Parathyroid adenoma (tissue), 2 donors: ENCODE results near the gene TUSC7.

Experiments used
- H2AFZ ChIP-seq: fragments of 300-600 bp; sonication (generic); one replicate; pipeline ENCODE4 v1.7.0; 2017; ENCODE audit warnings: antibody characterized with exemption, mild to moderate bottlenecking
- H3K27ac ChIP-seq: fragments of 300-600 bp; sonication (generic); one replicate; pipeline ENCODE4 v1.7.0; 2017
- H3K27me3 ChIP-seq: fragments of 300-600 bp; sonication (generic); one replicate; pipeline ENCODE4 v1.7.0; 2017; ENCODE audit warnings: low read length; ENCODE audit not compliant: control insufficient read depth, insufficient read depth
- H3K36me3 ChIP-seq: fragments of 300-600 bp; sonication (generic); one replicate; pipeline ENCODE4 v1.7.0; 2017; ENCODE audit warnings: low read length; ENCODE audit not compliant: control insufficient read depth, insufficient read depth
- H3K4me1 ChIP-seq: fragments of 300-600 bp; sonication (generic); one replicate; pipeline ENCODE4 v1.7.0; 2017; ENCODE audit warnings: control low read depth
- H3K4me2 ChIP-seq: fragments of 300-600 bp; sonication (generic); one replicate; pipeline ENCODE4 v1.7.0; 2017; ENCODE audit warnings: low read length
- H3K4me3 ChIP-seq: fragments of 300-600 bp; sonication (generic); one replicate; pipeline ENCODE4 v1.7.0; 2017; ENCODE audit warnings: low read depth, low read length
- H3K79me2 ChIP-seq: fragments of 300-600 bp; sonication (generic); one replicate; pipeline ENCODE4 v1.7.0; 2017; ENCODE audit warnings: control low read depth
- H3K9ac ChIP-seq: fragments of 300-600 bp; sonication (generic); one replicate; pipeline ENCODE4 v1.7.0; 2017; ENCODE audit warnings: mild to moderate bottlenecking
- H3K9me3 ChIP-seq: fragments of 300-600 bp; sonication (generic); one replicate; pipeline ENCODE4 v1.7.0; 2017; ENCODE audit warnings: low read length; ENCODE audit not compliant: control insufficient read depth
- TF ChIP-seq, protein P1 (sequence below): fragments of 300-600 bp; sonication (generic); IDR thresholded peaks from one replicate; pipeline ENCODE4 v1.7.0; 2017; ENCODE audit warnings: antibody characterized with exemption, mild to moderate bottlenecking
- donor health status: primary hyperparathyroidism.

TUSC7 gene

DNA sequence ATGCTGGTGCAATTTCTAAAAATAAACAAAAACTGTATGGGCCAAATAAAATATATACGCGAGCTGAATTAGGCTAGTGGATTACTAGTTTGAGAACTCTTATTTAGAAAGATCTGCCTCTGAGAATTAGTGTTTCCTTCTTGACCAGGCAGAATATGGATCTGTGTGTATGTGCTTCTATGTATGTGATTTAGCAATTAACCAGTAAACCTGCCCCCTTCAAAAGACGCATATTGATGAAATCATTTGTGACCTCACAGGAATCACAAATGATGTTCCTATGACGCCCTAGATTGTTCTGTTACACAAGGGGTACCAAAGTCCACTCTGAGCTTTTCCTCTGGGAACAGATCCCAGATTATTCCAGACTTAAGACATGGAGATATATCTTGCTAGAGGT is at the start of gene TUSC7:
TUSC7 (plus strand) TSS at position 301 of the 400 bp plus-strand sequence.
- H3K4me1 ChIP-seq: no peaks in the 10 kb centered on the region
- no peaks in the 10 kb centered on the region for H3K27me3 ChIP-seq
- no peak within 1 kb of the TSS for H3K9ac ChIP-seq
- no peak within 1 kb of the TSS for H2AFZ ChIP-seq
- no peaks in the 10 kb centered on the region for H3K36me3 ChIP-seq
- H3K27ac ChIP-seq: no peak within 1 kb of the TSS
- no peak within 1 kb of the TSS for H3K4me2 ChIP-seq
- no peaks in the 10 kb centered on the region for H3K79me2 ChIP-seq
- TF ChIP-seq, protein P1, sequence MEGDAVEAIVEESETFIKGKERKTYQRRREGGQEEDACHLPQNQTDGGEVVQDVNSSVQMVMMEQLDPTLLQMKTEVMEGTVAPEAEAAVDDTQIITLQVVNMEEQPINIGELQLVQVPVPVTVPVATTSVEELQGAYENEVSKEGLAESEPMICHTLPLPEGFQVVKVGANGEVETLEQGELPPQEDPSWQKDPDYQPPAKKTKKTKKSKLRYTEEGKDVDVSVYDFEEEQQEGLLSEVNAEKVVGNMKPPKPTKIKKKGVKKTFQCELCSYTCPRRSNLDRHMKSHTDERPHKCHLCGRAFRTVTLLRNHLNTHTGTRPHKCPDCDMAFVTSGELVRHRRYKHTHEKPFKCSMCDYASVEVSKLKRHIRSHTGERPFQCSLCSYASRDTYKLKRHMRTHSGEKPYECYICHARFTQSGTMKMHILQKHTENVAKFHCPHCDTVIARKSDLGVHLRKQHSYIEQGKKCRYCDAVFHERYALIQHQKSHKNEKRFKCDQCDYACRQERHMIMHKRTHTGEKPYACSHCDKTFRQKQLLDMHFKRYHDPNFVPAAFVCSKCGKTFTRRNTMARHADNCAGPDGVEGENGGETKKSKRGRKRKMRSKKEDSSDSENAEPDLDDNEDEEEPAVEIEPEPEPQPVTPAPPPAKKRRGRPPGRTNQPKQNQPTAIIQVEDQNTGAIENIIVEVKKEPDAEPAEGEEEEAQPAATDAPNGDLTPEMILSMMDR: no peak
- no peak within 1 kb of the TSS for H3K4me3 ChIP-seq
- no peaks in the 10 kb centered on the region for H3K9me3 ChIP-seq

DNA sequence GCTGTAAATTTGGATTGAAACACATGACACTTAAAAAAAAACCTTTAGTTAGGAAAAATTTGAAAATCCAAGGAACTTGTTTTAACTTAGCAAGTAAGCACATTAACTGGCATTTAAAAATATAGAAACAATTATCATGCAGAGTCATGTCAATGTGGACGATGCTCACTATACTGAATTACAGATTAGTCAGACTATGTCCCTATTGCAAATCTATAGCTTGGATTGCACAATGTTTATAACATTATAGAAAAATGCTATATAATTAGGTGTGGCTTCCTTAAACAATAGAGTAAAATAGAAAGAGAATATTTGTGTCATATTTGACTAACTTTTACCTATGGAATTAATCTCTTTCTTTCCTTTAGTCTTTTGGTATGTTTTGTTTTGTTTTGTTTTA is 48.4 kb upstream of the TUSC7 start:
- no peaks in the 10 kb centered on the region for H3K79me2 ChIP-seq
- H3K9ac ChIP-seq: no peak overlapping the region
- H3K27ac ChIP-seq: no peak overlapping the region
- H2AFZ ChIP-seq: no peak overlapping the region
- H3K4me2 ChIP-seq: no peak overlapping the region
- H3K9me3 ChIP-seq: no peaks in the 10 kb centered on the region
- no peaks in the 10 kb centered on the region for H3K36me3 ChIP-seq
- H3K27me3 ChIP-seq: no peaks in the 10 kb centered on the region
- H3K4me1 ChIP-seq: no peaks in the 10 kb centered on the region
- TF ChIP-seq, protein P1: no peak
- H3K4me3 ChIP-seq: no peak overlapping the region

DNA sequence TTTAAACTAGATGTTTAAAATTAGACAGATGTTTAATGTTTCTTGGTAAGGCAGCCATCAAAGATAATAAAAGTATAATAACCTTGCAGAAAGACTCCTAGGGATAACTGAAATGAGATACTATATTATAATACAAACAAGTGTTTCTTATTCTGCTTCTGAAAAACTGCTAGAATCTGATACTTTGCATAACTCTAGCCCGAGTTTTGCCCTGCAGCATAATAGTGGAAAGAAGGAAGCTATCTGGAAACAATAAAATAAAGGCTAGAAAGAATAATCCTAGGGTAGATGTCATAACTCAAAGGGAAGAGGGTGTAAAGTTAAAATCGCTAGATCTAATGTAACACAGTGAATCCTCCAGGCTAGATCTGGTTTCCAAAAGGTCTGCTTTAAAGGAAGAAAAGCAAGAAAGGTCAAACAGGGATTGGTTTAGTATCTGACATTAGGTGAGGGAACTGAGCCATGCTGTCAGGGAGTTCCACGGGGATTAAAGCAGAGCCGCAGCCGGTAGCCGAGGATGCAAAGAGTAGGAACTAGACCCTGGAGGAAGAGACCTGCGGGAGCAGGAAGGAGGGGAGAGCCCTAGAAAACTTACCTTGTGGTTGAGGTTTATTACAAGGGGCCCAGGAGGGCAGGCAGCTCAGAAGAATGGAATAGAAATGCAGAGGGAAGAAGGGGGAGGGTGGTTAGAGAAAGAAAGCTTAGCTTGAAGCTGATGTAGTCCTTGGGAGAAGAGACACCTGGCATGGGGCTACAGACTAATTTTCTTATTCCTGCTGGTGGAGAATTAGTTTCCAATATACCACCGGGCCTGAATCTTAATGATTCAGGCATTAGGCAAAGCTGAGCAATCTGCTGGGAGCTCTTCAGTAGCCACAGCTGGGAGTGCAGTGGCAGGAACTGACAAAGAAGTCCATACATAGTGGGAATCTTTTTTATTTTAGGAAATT is 46.1 kb upstream of the TUSC7 start:
- Histone ChIP-seq H3K9ac (no peak overlapping the region), H3K9me3 (no peaks in the 10 kb centered on the region), H3K27ac (no peak overlapping the region), H3K27me3 (no peaks in the 10 kb centered on the region), H2AFZ (peak overlapping the region; percentile 8), H3K4me2 (no peak overlapping the region), H3K36me3 (no peaks in the 10 kb centered on the region), H3K4me1 (no peaks in the 10 kb centered on the region), H3K4me3 (no peak overlapping the region), H3K79me2 (no peaks in the 10 kb centered on the region)
- TF ChIP-seq, protein P1: no peak

DNA sequence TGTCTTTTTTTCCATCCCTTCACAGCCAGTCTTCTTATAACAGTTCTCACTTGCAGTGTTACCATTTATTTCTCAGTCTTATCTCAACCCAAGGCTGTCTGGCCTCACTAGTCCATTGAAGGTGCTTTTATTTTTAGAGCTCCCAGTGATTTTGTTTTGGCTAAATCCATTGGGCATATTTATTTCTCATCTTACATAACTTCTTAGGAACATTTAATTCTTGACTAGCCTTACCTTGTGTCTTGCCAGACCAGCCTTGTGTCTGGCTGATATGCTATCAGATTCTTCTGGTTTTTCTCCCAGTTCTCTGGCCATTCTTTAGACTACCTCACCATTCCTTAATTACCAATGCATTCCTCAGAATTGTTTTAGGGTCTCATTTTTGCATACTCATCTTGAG is 42.3 kb upstream of the TUSC7 start:
- no peak overlapping the region for H3K9ac ChIP-seq
- no peak overlapping the region for H3K4me2 ChIP-seq
- H3K27me3 ChIP-seq: no peaks in the 10 kb centered on the region
- no peak overlapping the region for H3K4me3 ChIP-seq
- no peaks in the 10 kb centered on the region for H3K9me3 ChIP-seq
- H3K36me3 ChIP-seq: no peaks in the 10 kb centered on the region
- no peak overlapping the region for H2AFZ ChIP-seq
- no peak overlapping the region for H3K27ac ChIP-seq
- no peaks in the 10 kb centered on the region for H3K79me2 ChIP-seq
- H3K4me1 ChIP-seq: no peaks in the 10 kb centered on the region
- TF ChIP-seq, protein P1: no peak
